Subcutaneous abdominal adipose tissue (tissue), 5 donors: ENCODE data around the gene METTL1.
A peak's percentile ranks its signal among the peaks of the same experiment; 100 is the strongest.

Experiments
- H3K27ac ChIP-seq: one replicate; pipeline ENCODE4 v1.7.0; 2013; ENCODE audit warnings: low read depth, mild to moderate bottlenecking, inconsistent platforms, low read length, moderate library complexity
- H3K27me3 ChIP-seq, 5 donors: one replicate each; pipeline ENCODE4 v1.7.0; 2013; ENCODE audit warnings: low read length in 5 of 5, inconsistent platforms in 1 of 5; ENCODE audit not compliant: control insufficient read depth in 5 of 5, insufficient read depth in 4 of 5
- H3K36me3 ChIP-seq, 5 donors: one replicate each; pipeline ENCODE4 v1.7.0; 2013; ENCODE audit warnings: low read length in 5 of 5; ENCODE audit not compliant: control insufficient read depth in 5 of 5, insufficient read depth in 5 of 5
- H3K4me1 ChIP-seq, 5 donors: one replicate each; pipeline ENCODE4 v1.7.0; 2013; ENCODE audit warnings: low read length in 5 of 5, mild to moderate bottlenecking in 3 of 5, moderate library complexity in 1 of 5; ENCODE audit not compliant: control insufficient read depth in 5 of 5, insufficient read depth in 5 of 5
- H3K4me3 ChIP-seq, 5 donors: one replicate each; pipeline ENCODE4 v1.7.0; 2013; ENCODE audit warnings: low read length in 5 of 5, low read depth in 1 of 5
- H3K9ac ChIP-seq, 5 donors: one replicate each; pipeline ENCODE4 v1.7.0; 2013; ENCODE audit warnings: low read length in 5 of 5, mild to moderate bottlenecking in 4 of 5, moderate library complexity in 3 of 5
- H3K9me3 ChIP-seq, 5 donors: one replicate each; pipeline ENCODE4 v1.7.0; 2013; ENCODE audit warnings: low read length in 5 of 5; ENCODE audit not compliant: control insufficient read depth in 5 of 5
- donor health status: healthy.
- donor health status: healthy.
- donor health status: healthy.
- donor health status: healthy.
- donor health status: healthy.

Gene METTL1

GRCh38 chr12:57729321-57729844, 42.5 kb downstream of the METTL1 start:
- Histone ChIP-seq H3K27me3 (peaks cover 0 to 28% (median 13%) of the 10 kb centered on the region in 5 donors), H3K9ac (no peak overlapping the region), H3K4me3 (no peak overlapping the region), H3K27ac (no peak overlapping the region), H3K36me3 (peaks cover 0 to 17% (median 3%) of the 10 kb centered on the region in 5 donors), H3K4me1 (peaks cover 0 to 21% (median 17%) of the 10 kb centered on the region in 5 donors), H3K9me3 (no peaks in the 10 kb centered on the region)

GRCh38 chr12:57727758-57728395, 44.0 kb downstream of the METTL1 start:
- Histone ChIP-seq H3K36me3 (peaks cover 0 to 15% (median 3%) of the 10 kb centered on the region in 5 donors), H3K9me3 (no peaks in the 10 kb centered on the region), H3K4me3 (no peak overlapping the region), H3K9ac (no peak overlapping the region), H3K4me1 (peaks cover 0 to 21% (median 17%) of the 10 kb centered on the region in 5 donors), H3K27ac (no peak overlapping the region), H3K27me3 (peaks cover 0 to 16% (median 7%) of the 10 kb centered on the region in 5 donors)

- Histone ChIP-seq H3K9me3 (no peaks in the 10 kb centered on the region), H3K27ac (no peak overlapping the region), H3K36me3 (peaks cover 0 to 8% (median 3%) of the 10 kb centered on the region in 5 donors), H3K4me3 (peak overlapping the region in 4 of 5 donors; percentile 79 to 83 (median 82)), H3K4me1 (peaks cover 0 to 21% (median 17%) of the 10 kb centered on the region in 5 donors), H3K27me3 (peaks cover 0 to 12% (median 6%) of the 10 kb centered on the region in 5 donors), H3K9ac (peak overlapping the region in 1 of 5 donors; percentile 42)
Observed at GRCh38 chr12:57726884-57727757, 44.8 kb downstream of the METTL1 start.

DNA sequence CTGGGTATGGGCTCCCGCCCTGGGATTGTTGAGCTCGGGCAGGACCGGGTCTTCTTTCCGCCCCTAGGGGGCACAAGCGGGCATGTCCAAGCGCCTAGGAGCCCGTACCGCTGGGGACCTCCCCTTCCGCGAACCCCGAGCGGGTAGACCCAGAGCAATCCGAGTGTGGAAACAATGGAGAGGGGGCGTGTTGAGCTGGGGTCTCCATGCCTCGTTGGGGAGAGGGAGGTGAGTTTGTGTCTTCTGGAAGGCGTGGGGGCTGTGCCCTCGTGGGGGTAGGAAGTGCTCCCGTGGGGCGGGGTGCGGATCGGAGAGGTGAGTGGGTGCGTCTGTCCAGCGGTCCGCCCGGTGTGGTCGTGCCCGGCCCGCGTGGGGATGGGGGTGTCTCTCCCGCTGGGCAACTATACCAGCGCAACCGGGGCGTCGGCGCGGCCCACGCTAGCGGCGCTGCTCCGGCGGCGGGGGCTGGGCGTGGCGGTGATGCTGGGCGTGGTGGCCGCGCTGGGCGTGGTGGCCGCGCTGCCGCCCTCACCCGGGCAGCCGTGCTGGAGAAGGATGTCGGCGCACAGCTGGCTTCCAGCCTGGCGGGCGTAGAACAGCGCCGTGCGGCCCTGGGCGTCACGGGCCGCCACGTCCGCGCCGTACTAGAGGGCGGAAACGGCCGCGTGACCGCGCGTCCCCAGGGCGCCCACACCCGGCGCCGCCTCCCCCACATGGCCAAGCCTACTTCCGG, 45.6 kb downstream of the METTL1 start:
- Histone ChIP-seq H3K27me3 (peaks cover 0 to 10% (median under 1%) of the 10 kb centered on the region in 5 donors), H3K9me3 (no peaks in the 10 kb centered on the region), H3K4me1 (peaks cover 0 to 21% (median 17%) of the 10 kb centered on the region in 5 donors), H3K36me3 (peaks cover 0 to 15% (median 7%) of the 10 kb centered on the region in 5 donors), H3K4me3 (peak overlapping the region; percentile 56 to 83 (median 81)), H3K9ac (peak overlapping the region in 3 of 5 donors; percentile 5 to 65 (median 42)), H3K27ac (peak overlapping the region; percentile 30)

DNA sequence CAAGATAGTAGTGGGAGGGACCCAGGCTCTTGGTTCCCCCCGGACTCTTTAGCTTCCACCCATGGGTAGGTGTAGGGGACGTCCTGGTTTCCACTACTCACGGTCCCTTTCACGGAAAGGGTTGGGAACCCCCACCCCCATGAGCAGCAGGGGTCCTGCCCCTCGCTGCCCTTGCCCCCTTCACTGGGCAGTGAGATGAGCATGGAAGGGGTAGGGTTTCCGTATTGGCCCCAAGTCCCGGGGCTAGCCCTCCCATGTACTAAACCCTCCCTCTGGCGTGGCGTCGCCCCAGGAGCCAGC, 46.1 kb downstream of the METTL1 start:
- no peak overlapping the region for H3K27ac ChIP-seq
- peaks cover 0 to 20% (median 12%) of the 10 kb centered on the region in 5 donors for H3K36me3 ChIP-seq
- H3K27me3 ChIP-seq = peaks cover 0 to 6% (median 0%) of the 10 kb centered on the region in 5 donors
- H3K4me3 ChIP-seq = peak overlapping the region in 4 of 5 donors; percentile 79 to 83 (median 82)
- H3K4me1 ChIP-seq = peaks cover 0 to 21% (median 17%) of the 10 kb centered on the region in 5 donors
- H3K9me3 ChIP-seq = no peaks in the 10 kb centered on the region
- H3K9ac ChIP-seq = peak overlapping the region in 3 of 5 donors; percentile 5 to 65 (median 31)

DNA sequence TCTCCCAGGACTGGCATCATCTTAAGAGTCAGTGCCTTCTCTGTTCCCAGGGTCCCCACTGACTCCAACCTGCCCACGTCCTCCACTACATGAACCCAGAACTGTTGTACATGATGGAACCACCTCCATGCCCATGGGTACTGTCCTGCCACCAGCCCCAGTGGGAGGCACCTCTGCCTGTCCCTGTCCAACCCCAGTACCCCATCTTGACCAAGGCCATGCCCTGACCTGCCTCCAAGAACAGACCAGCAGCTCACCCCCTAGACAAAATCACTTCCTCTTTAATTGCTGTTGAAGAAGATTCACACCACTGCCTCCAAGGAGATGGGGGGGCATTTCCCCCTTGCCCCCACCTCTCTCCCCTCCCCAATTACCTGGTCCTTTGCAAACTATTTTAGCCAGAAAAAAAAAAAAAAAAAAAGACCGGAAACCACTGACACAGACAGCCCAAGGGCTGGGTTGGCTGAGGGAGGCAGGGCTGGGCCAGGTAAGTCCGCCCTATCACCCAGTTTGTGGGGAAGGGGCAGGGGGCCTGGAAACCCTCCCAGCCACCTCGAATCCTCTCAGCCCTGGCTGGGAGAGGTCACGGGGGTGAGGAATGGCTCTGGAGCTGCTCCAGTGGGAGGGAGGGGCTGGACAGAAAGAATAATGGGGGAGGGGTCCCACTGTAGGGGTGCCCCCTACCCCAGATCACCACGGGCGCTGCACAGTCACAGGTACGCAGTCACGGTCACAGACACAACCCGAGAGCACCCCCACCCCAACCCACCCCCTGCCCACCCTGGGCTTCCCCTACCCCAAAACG, 46.8 kb downstream of the METTL1 start:
- H3K4me3 ChIP-seq = no peak overlapping the region
- H3K36me3 ChIP-seq = peaks cover 0 to 27% (median 19%) of the 10 kb centered on the region in 5 donors
- no peak overlapping the region for H3K27ac ChIP-seq
- H3K9me3 ChIP-seq = no peaks in the 10 kb centered on the region
- H3K9ac ChIP-seq = no peak overlapping the region
- H3K4me1 ChIP-seq = peaks cover 0 to 21% (median 17%) of the 10 kb centered on the region in 5 donors
- H3K27me3 ChIP-seq = peaks cover 0 to 3% (median 0%) of the 10 kb centered on the region in 5 donors

- no peaks in the 10 kb centered on the region for H3K9me3 ChIP-seq
- no peak overlapping the region for H3K9ac ChIP-seq
- peaks cover 0 to 21% (median 17%) of the 10 kb centered on the region in 5 donors for H3K4me1 ChIP-seq
- no peak overlapping the region for H3K4me3 ChIP-seq
- peaks cover 0 to 2% (median 0%) of the 10 kb centered on the region in 5 donors for H3K27me3 ChIP-seq
- peaks cover 4 to 33% (median 27%) of the 10 kb centered on the region in 5 donors for H3K36me3 ChIP-seq
- no peak overlapping the region for H3K27ac ChIP-seq
Observed at GRCh38 chr12:57724003-57724935, 47.6 kb downstream of the METTL1 start.

GRCh38 chr12:57723630-57723962, 48.3 kb downstream of the METTL1 start:
- H3K9ac ChIP-seq = no peak overlapping the region
- no peak overlapping the region for H3K4me3 ChIP-seq
- peaks cover 0 to 2% (median 0%) of the 10 kb centered on the region in 5 donors for H3K27me3 ChIP-seq
- H3K36me3 ChIP-seq = peaks cover 5 to 39% (median 34%) of the 10 kb centered on the region in 5 donors
- no peak overlapping the region for H3K27ac ChIP-seq
- H3K4me1 ChIP-seq = peaks cover 0 to 21% (median 17%) of the 10 kb centered on the region in 5 donors
- no peaks in the 10 kb centered on the region for H3K9me3 ChIP-seq
